ENCODE data around the gene AMOTL2. TPM values are rescaled to one million over a fixed set of nuclear protein-coding genes. Genes with fewer than 3 reads are reported as not detected.

AMOTL2 gene
- total RNA-seq, 2 experiments from 2014 or later: 0.12 to 0.39 TPM

GRCh38 chr3:134392336-134392983, 18.2 kb upstream of the AMOTL2 start:
- no peaks in the 10 kb centered on the region for H3K4me1 Mint-ChIP-seq (ENCODE audit: low read depth)
- H3K4me3 Mint-ChIP-seq: no peak overlapping the region
- H3K27ac Mint-ChIP-seq: no peak overlapping the region
- no peak for DNase-seq
- intact Hi-C loops (cut with micrococcal nuclease): no loop called here
- ChIA-PET CTCF (no interaction called here), POLR2A (no interaction called here)
- no peaks in the 10 kb centered on the region for H3K9me3 Mint-ChIP-seq
- H3K36me3 Mint-ChIP-seq: no peaks in the 10 kb centered on the region
- H3K27me3 Mint-ChIP-seq: peaks cover 45% of the 10 kb centered on the region

DNA sequence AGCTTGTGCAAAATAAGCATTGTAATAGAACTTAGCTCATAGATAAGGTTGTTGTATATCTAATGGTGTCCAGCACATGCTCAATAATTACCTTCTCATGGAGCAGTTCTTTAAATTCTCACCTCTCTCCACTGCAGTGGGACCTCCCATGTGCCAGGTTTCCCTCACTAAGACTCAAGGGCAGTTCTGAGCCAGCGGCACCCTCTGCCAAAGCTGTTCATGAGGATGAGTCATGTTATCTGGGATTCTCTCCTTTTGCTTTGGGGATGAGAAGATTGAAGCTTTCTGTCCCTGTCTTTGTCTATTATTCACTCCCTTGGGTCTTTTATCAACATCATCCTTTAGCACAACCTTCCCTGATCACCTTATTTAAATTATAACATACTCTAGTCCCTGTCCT, 15.6 kb upstream of the AMOTL2 start:
- Mint-ChIP-seq H3K4me1 (ENCODE audit: low read depth) (no peaks in the 10 kb centered on the region), H3K9me3 (no peaks in the 10 kb centered on the region), H3K27me3 (peaks cover 30% of the 10 kb centered on the region), H3K27ac (no peak overlapping the region), H3K36me3 (no peaks in the 10 kb centered on the region), H3K4me3 (no peak overlapping the region)
- ChIA-PET CTCF (no interaction called here), POLR2A (no interaction called here)
- no peak for DNase-seq
- intact Hi-C loops (cut with micrococcal nuclease): no loop called here

GRCh38 chr3:134388788-134389485, 14.7 kb upstream of the AMOTL2 start:
- no peak overlapping the region for H3K4me3 Mint-ChIP-seq
- CTCF ChIA-PET: no interaction called here
- DNase-seq: no peak
- intact Hi-C loops (cut with micrococcal nuclease): no loop called here
- no peaks in the 10 kb centered on the region for H3K36me3 Mint-ChIP-seq
- H3K4me1 Mint-ChIP-seq (ENCODE audit: low read depth): no peaks in the 10 kb centered on the region
- peaks cover 28% of the 10 kb centered on the region for H3K27me3 Mint-ChIP-seq
- no peaks in the 10 kb centered on the region for H3K9me3 Mint-ChIP-seq
- no peak overlapping the region for H3K27ac Mint-ChIP-seq
- POLR2A ChIA-PET: no interaction called here

- Mint-ChIP-seq H3K27ac (no peak overlapping the region), H3K36me3 (no peaks in the 10 kb centered on the region), H3K4me3 (no peak overlapping the region), H3K4me1 (ENCODE audit: low read depth) (no peaks in the 10 kb centered on the region), H3K9me3 (no peaks in the 10 kb centered on the region), H3K27me3 (peaks cover 26% of the 10 kb centered on the region)
- intact Hi-C loops (cut with micrococcal nuclease): no loop called here
- DNase-seq: no peak
- ChIA-PET POLR2A (no interaction called here), CTCF (interaction anchor here (1.2 kb wide), 1 partner anchor 80 kb away, joined by 4 read pairs; no protein-coding TSS in a partner anchor)
These were observed 14.0 kb upstream of the AMOTL2 start for GRCh38 chr3:134388292-134388691.

- H3K9me3 Mint-ChIP-seq: no peaks in the 10 kb centered on the region
These were observed 13.0 kb upstream of the AMOTL2 start for GRCh38 chr3:134387293-134387692.

GRCh38 chr3:134384963-134385362, 10.7 kb upstream of the AMOTL2 start:
- H3K9me3 Mint-ChIP-seq: no peaks in the 10 kb centered on the region
- H3K4me3 Mint-ChIP-seq: no peak overlapping the region
- intact Hi-C loops (cut with micrococcal nuclease): no loop called here
- H3K4me1 Mint-ChIP-seq (ENCODE audit: low read depth): no peaks in the 10 kb centered on the region
- no peak for DNase-seq
- H3K27me3 Mint-ChIP-seq: peaks cover 13% of the 10 kb centered on the region
- H3K36me3 Mint-ChIP-seq: no peaks in the 10 kb centered on the region
- ChIA-PET CTCF (no interaction called here), POLR2A (no interaction called here)
- H3K27ac Mint-ChIP-seq: no peak overlapping the region

More at GRCh38 chr3:134387293-134387692, 13.0 kb upstream of the AMOTL2 start:
- intact Hi-C loops (cut with micrococcal nuclease): no loop called here
- no peak for DNase-seq
- no peaks in the 10 kb centered on the region for H3K36me3 Mint-ChIP-seq
- H3K4me3 Mint-ChIP-seq: no peak overlapping the region
- ChIA-PET CTCF (interaction anchor here (1.2 kb wide), 1 partner anchor 79 kb away, joined by 4 read pairs; no protein-coding TSS in a partner anchor), POLR2A (no interaction called here)
- no peaks in the 10 kb centered on the region for H3K4me1 Mint-ChIP-seq (ENCODE audit: low read depth)
- H3K27ac Mint-ChIP-seq: no peak overlapping the region
- H3K27me3 Mint-ChIP-seq: peaks cover 22% of the 10 kb centered on the region

GRCh38 chr3:134381831-134382442, 7.7 kb upstream of the AMOTL2 start:
- Mint-ChIP-seq H3K4me1 (ENCODE audit: low read depth) (no peaks in the 10 kb centered on the region), H3K27ac (no peak overlapping the region), H3K4me3 (no peak overlapping the region), H3K9me3 (no peaks in the 10 kb centered on the region), H3K27me3 (no peaks in the 10 kb centered on the region), H3K36me3 (no peaks in the 10 kb centered on the region)
- ChIA-PET POLR2A (no interaction called here), CTCF (interaction anchor here (1.1 kb wide), 1 partner anchor 17 kb away, joined by 3 read pairs; no protein-coding TSS in a partner anchor)
- no peak for DNase-seq
- intact Hi-C loops (cut with micrococcal nuclease): no loop called here

GRCh38 chr3:134381076-134381475, 6.8 kb upstream of the AMOTL2 start:
- intact Hi-C loops (cut with micrococcal nuclease): no loop called here
- Mint-ChIP-seq H3K9me3 (no peaks in the 10 kb centered on the region), H3K27me3 (peaks cover 2% of the 10 kb centered on the region), H3K36me3 (no peaks in the 10 kb centered on the region), H3K4me3 (no peak overlapping the region), H3K27ac (no peak overlapping the region), H3K4me1 (ENCODE audit: low read depth) (no peaks in the 10 kb centered on the region)
- ChIA-PET CTCF (interaction anchor here (0.9 to 1.1 kb wide), 2 partner anchors 16 to 75 kb away, joined by 3 to 6 read pairs; no protein-coding TSS in a partner anchor), POLR2A (no interaction called here)
- no peak for DNase-seq

DNA sequence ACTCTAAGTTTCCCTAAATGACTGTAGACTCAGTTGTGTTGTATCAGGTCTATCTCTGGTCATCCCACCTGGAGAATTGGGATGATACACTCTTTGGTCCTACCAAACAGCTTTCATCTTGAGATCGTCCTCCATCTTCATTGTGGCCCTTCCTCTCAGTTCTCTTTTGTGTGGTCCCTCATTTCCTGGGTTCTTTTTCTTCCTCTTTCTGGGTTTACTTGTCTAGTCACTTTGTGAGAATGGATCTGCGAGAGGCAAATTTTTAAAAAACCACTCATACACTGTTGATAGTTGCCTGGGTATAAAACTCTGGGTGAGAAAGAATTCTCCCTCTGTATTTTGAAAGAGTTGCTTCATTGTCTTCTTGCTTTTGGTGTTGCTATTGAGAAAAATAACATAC, 6.0 kb upstream of the AMOTL2 start:
- Mint-ChIP-seq H3K9me3 (no peaks in the 10 kb centered on the region), H3K36me3 (no peaks in the 10 kb centered on the region), H3K27me3 (peaks cover 10% of the 10 kb centered on the region), H3K27ac (no peak overlapping the region), H3K4me3 (no peak overlapping the region), H3K4me1 (ENCODE audit: low read depth) (no peaks in the 10 kb centered on the region)
- no peak for DNase-seq
- intact Hi-C loops (cut with micrococcal nuclease): no loop called here
- ChIA-PET CTCF (no interaction called here), POLR2A (no interaction called here)

GRCh38 chr3:134378818-134379217, 4.6 kb upstream of the AMOTL2 start:
- Mint-ChIP-seq H3K9me3 (no peaks in the 10 kb centered on the region), H3K27me3 (peaks cover 19% of the 10 kb centered on the region), H3K27ac (no peak overlapping the region), H3K4me3 (no peak overlapping the region), H3K36me3 (no peaks in the 10 kb centered on the region), H3K4me1 (ENCODE audit: low read depth) (peaks cover 8% of the 10 kb centered on the region)
- ChIA-PET CTCF (interaction anchor here (1.0 to 2.8 kb wide), 3 partner anchors 15 to 167 kb away, joined by 3 to 15 read pairs (median 7); no protein-coding TSS in a partner anchor), POLR2A (no interaction called here)
- peak; percentile 37 for DNase-seq
- intact Hi-C loops (cut with micrococcal nuclease): loop anchor here (1.0 to 5.0 kb wide), 3 partner anchors 71 to 182 kb away; no protein-coding TSS in a partner anchor

- intact Hi-C loops (cut with micrococcal nuclease): loop anchor here (1.0 to 5.0 kb wide), 3 partner anchors 70 to 181 kb away; no protein-coding TSS in a partner anchor
- no peaks in the 10 kb centered on the region for H3K9me3 Mint-ChIP-seq
- no peak overlapping the region for H3K4me3 Mint-ChIP-seq
- DNase-seq: peak; percentile 44
- ChIA-PET CTCF (interaction anchor here (0.6 to 2.8 kb wide), 6 partner anchors 15 to 180 kb away, joined by 3 to 15 read pairs (median 4); no protein-coding TSS in a partner anchor), POLR2A (no interaction called here)
- no peaks in the 10 kb centered on the region for H3K36me3 Mint-ChIP-seq
- peaks cover 19% of the 10 kb centered on the region for H3K27me3 Mint-ChIP-seq
- peaks cover 8% of the 10 kb centered on the region for H3K4me1 Mint-ChIP-seq (ENCODE audit: low read depth)
- H3K27ac Mint-ChIP-seq: no peak overlapping the region
These were observed 4.1 kb upstream of the AMOTL2 start for GRCh38 chr3:134378384-134378783.

GRCh38 chr3:134377896-134378295, 3.6 kb upstream of the AMOTL2 start:
- CTCF ChIA-PET: interaction anchor here (0.6 to 2.8 kb wide), 6 partner anchors 14 to 180 kb away, joined by 3 to 15 read pairs (median 4); no protein-coding TSS in a partner anchor
- Mint-ChIP-seq H3K9me3 (no peaks in the 10 kb centered on the region), H3K4me1 (ENCODE audit: low read depth) (peaks cover 8% of the 10 kb centered on the region), H3K4me3 (no peak overlapping the region), H3K27me3 (peaks cover 24% of the 10 kb centered on the region), H3K27ac (no peak overlapping the region), H3K36me3 (no peaks in the 10 kb centered on the region)
- intact Hi-C loops (cut with micrococcal nuclease): loop anchor here (1.0 to 5.0 kb wide), 3 partner anchors 70 to 181 kb away; no protein-coding TSS in a partner anchor
- DNase-seq: peak; percentile 4
- POLR2A ChIA-PET: no interaction called here

Data from activated CD4-positive, alpha-beta memory T cell treated with anti-CD3 and anti-CD28 coated beads for 36 hours (primary cell).